K562 (cell line): ENCODE measurements around the gene UFSP1. TPM values are rescaled to one million over a fixed set of nuclear protein-coding genes. Genes with fewer than 3 reads are reported as not detected.
A peak's percentile ranks its signal among the peaks of the same experiment; 100 is the strongest.

Source experiments
- CTCF ChIP-seq, 3 experiments: IDR thresholded peaks in 2 of 3; conservative IDR thresholded peaks in 1 of 3; 2 replicates each; pipeline ENCODE4 v1.5.1; 2011 to 2012; ENCODE audit warnings: low read length in 3 of 3, mild to moderate bottlenecking in 3 of 3, control low read depth in 2 of 3, improper control_type of control experiment in 1 of 3, inconsistent platforms in 1 of 3, low read depth in 1 of 3, mixed read lengths in 1 of 3, moderate library complexity in 1 of 3; ENCODE audit not compliant: insufficient read depth in 2 of 3
- GATAD2B ChIP-seq: fragments of 450-650 bp; IDR thresholded peaks from 2 replicates; pipeline ENCODE4 v1.6.1; 2017; ENCODE audit warnings: mild to moderate bottlenecking, borderline replicate concordance
- ILK ChIP-seq: fragments of 450-650 bp; IDR thresholded peaks from 2 replicates; pipeline ENCODE4 v1.6.1; 2016; ENCODE audit warnings: missing genetic modification characterization, low read depth, mild to moderate bottlenecking, missing compliant biosample characterization, moderate library complexity, borderline replicate concordance
- MGA ChIP-seq: fragments of 450-650 bp; IDR thresholded peaks from 2 replicates; pipeline ENCODE4 v1.6.1; 2016; ENCODE audit warnings: mild to moderate bottlenecking, moderate library complexity
- NELFE ChIP-seq: IDR thresholded peaks from 2 replicates; pipeline ENCODE4 v1.6.1; 2011; ENCODE audit warnings: mild to moderate bottlenecking; ENCODE audit not compliant: insufficient read depth, insufficient read length
- PHB ChIP-seq: fragments of 250-450 bp; sonication (Bioruptor Pico); IDR thresholded peaks from 2 replicates; pipeline ENCODE4 v1.5.0; 2021
- PTRF ChIP-seq: fragments of 450-650 bp; IDR thresholded peaks from 2 replicates; pipeline ENCODE4 v1.6.1; 2016; ENCODE audit warnings: mild to moderate bottlenecking, missing genetic modification characterization, missing compliant biosample characterization
- VEZF1 ChIP-seq: fragments of 200-800 bp; sonication (Bioruptor generic); IDR thresholded peaks from 2 replicates; pipeline ENCODE4 v1.6.1; 2017; ENCODE audit warnings: missing genetic modification characterization, missing compliant biosample characterization
- ZNF324 ChIP-seq: fragments of 250-450 bp; sonication (Bioruptor Pico); IDR thresholded peaks from 2 replicates; pipeline ENCODE4 v1.4.0; 2020; ENCODE audit warnings: mild to moderate bottlenecking
- polyA plus RNA-seq, 8 experiments: library from polyadenylated mRNA; depleted of rRNA in 4 of 8; stranded (reverse) in 5 of 8; unstranded in 3 of 8; fragments of >200 nt; fragmentation: Nextera tagmentation in 2 of 8; fragmentation: Illumina TruSeq in 1 of 8; extraction: Ambion mirVana in 2 of 8; extraction: Trizol in 1 of 8; gene quantifications; 2 replicates each; pipeline versions ENCODE4 v1.2.1 to v1.2.3, GENCODE V29; 2011 to 2014; ENCODE audit warnings: inconsistent platforms in 1 of 8, missing spikeins in 1 of 8
- total RNA-seq, 7 experiments: library from RNA; depleted of rRNA in 6 of 7; stranded (reverse); fragments of >200 nt in 6 of 7; fragmentation: Illumina TruSeq in 2 of 7; extraction: Trizol in 2 of 7; gene quantifications; 2 replicates each; pipeline versions ENCODE4 v1.2.1 to v1.2.3, GENCODE V29; 2011 to 2021; ENCODE audit warnings: low replicate concordance in 1 of 7

The UFSP1 gene
- total and polyA plus RNA-seq, 9 of the 15 experiments (the other 6 are each of a cell fraction or from before 2014, with no cell fraction given): 0.50 to 18.8 (median 2.1) TPM

GRCh38 chr7:100867040-100867775 lies 22.3 kb downstream of the UFSP1 start, which contains the start of gene TRIP6 (continued):
- TF ChIP-seq PHB (CRISPR knock-in tag) (no peak), MGA (peak; percentile 97), ZNF324 (CRISPR knock-in tag) (no peak), ILK (no peak), VEZF1 (peak; percentile 99), GATAD2B (peak; percentile 38; the same call in 1 of the 2 replicates), PTRF (tag) (no peak), CTCF (IDR thresholded peaks at IDR 0.05 in 2 of 3, conservative IDR thresholded peaks at IDR 0.05 in 1 of 3; ENCODE audit: insufficient read depth in 2 of 3, low read depth in 1 of 3, low read length in 3 of 3) (no peak), NELFE (no peak)
